GM21786 (cell line): ENCODE results near the gene FUT2.

Source experiments
- ATAC-seq: cut with Tn5 transposase; IDR thresholded peaks from one replicate; pipeline ENCODE4 v1.9.1; 2021; ENCODE audit not compliant: unreplicated experiment

Gene FUT2

GRCh38 chr19:48749571-48750198 is 53.9 kb downstream of the FUT2 start:
- no peak for ATAC-seq

- no peak for ATAC-seq
Observed at GRCh38 chr19:48750351-48750750, 54.6 kb downstream of the FUT2 start.

DNA sequence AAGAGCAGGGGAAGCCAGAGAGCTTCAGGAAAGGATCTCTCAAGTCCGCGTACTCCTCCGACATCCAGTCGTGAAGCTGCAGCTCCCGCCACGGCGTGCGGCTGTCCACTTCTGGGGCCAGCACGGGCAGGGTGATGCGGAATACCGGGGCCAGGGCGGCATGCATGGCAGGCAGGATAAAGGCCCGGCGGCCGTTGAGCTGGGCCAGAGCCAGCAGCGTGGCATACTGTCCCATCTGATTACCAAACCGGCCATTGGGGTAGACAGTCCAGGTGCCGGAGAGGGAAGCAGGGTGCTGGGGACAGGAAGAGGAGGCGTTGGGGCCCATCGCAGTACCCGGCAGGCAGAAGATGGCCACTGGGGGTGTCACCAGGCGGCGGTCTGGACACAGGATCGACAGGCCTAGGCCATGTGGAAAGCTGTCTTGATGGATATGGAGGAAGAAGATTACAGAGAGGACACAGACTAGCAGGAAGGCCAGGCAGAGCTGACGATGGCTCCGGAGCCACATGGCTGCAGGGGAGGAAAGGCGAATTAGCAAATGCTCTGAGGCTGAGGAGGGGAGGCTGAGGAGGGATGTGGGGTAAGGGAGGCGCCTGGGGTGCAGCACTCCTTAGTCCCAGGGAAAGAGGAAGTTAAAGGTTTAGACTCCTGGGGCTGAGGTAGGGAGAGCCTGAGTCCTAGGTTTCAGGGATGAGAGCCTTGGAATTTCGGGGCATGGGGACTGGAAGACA is 55.2 kb downstream of the FUT2 start:
- ATAC-seq, result no peak

- ATAC-seq, result no peak
Observed at GRCh38 chr19:48751845-48752495, 56.2 kb downstream of the FUT2 start.

DNA sequence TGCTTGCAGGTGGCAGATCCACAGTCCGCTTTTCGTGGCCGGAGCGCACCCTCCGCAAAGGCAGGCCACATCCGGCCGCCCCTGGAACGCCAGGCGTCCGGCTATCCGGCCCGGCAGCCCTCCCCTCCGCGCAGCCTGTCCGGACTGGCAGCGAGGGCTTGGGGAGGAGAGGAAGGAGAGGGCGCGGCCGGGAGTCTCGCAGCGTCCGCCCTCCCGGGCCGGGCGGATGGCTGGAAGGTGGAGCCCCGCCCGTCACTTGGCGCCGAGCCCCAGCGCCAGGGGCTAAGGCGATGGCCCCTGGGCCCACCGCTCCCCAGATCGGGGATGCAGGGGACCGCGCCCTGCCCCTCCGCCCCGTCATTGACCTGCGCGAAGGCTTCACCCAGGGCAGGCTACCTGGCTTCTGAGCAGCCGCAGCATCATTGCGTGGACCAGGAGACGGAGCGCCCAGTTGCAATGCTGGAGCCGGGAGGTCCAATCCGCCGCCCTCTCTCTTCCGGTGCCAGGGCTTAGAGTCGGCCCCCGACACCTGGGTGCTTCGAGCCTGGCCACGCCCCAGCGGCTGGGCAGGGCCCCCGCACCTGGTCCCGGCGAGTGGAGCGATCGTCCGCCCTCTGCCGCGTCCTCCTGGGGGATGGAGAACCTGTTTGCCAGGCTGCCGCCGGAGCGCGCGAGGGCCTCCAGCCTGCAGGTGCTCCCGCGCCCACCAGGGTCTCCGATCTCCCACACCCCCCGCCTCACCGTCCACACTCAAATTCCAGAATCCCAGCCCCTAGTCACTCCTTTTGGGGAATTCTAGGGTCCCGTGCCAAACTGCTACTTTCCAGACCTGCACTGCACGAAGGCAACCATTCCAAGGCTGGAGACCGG is 57.0 kb downstream of the FUT2 start, which contains the start of gene FUT1:
TSS of gene FUT1 (minus strand) at position 146 of the 870 bp plus-strand sequence. CDS start 1,360 bp downstream, outside the sequence.
- no peak for ATAC-seq

GRCh38 chr19:48755084-48755641 is 59.4 kb downstream of the FUT2 start, which contains the start of gene FGF21:
FGF21 (plus strand) TSS chr19:48755524; CDS start chr19:48756237, 713 bp downstream.
- ATAC-seq, result no peak
